ENCODE data around the gene ARHGAP15.

Gene ARHGAP15

GRCh38 chr2:143481733-143482132, 352.5 kb downstream of the ARHGAP15 start:
- DNase-seq (ENCODE audit: low read depth, low spot score): no peak

- no peak for DNase-seq (ENCODE audit: low read depth, low spot score)
Observed at GRCh38 chr2:143482316-143482715, 353.1 kb downstream of the ARHGAP15 start.

- no peak for DNase-seq (ENCODE audit: low read depth, low spot score)
Observed at GRCh38 chr2:143482771-143483170, 353.6 kb downstream of the ARHGAP15 start.

GRCh38 chr2:143486976-143487375, 357.8 kb downstream of the ARHGAP15 start:
- no peak for DNase-seq (ENCODE audit: low read depth, low spot score)

- DNase-seq (ENCODE audit: low read depth, low spot score): no peak
Observed at GRCh38 chr2:143489145-143489544, 359.9 kb downstream of the ARHGAP15 start.

- no peak for DNase-seq (ENCODE audit: low read depth, low spot score)
Observed at GRCh38 chr2:143491131-143491530, 361.9 kb downstream of the ARHGAP15 start.

GRCh38 chr2:143493339-143493738, 364.1 kb downstream of the ARHGAP15 start:
- DNase-seq (ENCODE audit: low read depth, low spot score): no peak

GRCh38 chr2:143497726-143498125, 368.5 kb downstream of the ARHGAP15 start:
- no peak for DNase-seq (ENCODE audit: low read depth, low spot score)

GRCh38 chr2:143498496-143498895, 369.3 kb downstream of the ARHGAP15 start:
- DNase-seq (ENCODE audit: low read depth, low spot score): no peak

GRCh38 chr2:143499061-143499460, 369.8 kb downstream of the ARHGAP15 start:
- no peak for DNase-seq (ENCODE audit: low read depth, low spot score)

- DNase-seq (ENCODE audit: low read depth, low spot score): no peak
Observed at GRCh38 chr2:143501106-143501676, 372.0 kb downstream of the ARHGAP15 start.

- no peak for DNase-seq (ENCODE audit: low read depth, low spot score)
Observed at GRCh38 chr2:143503280-143503679, 374.1 kb downstream of the ARHGAP15 start.

- DNase-seq (ENCODE audit: low read depth, low spot score): no peak
Observed at GRCh38 chr2:143504397-143504796, 375.2 kb downstream of the ARHGAP15 start.

GRCh38 chr2:143505542-143505941, 376.3 kb downstream of the ARHGAP15 start:
- DNase-seq (ENCODE audit: low read depth, low spot score): no peak

GRCh38 chr2:143513081-143513480, 383.9 kb downstream of the ARHGAP15 start:
- DNase-seq (ENCODE audit: low read depth, low spot score): peak; percentile 27

- no peak for DNase-seq (ENCODE audit: low read depth, low spot score)
Observed at GRCh38 chr2:143514413-143514812, 385.2 kb downstream of the ARHGAP15 start.

- no peak for DNase-seq (ENCODE audit: low read depth, low spot score)
Observed at GRCh38 chr2:143515318-143515717, 386.1 kb downstream of the ARHGAP15 start.

GRCh38 chr2:143519521-143519920, 390.3 kb downstream of the ARHGAP15 start:
- DNase-seq (ENCODE audit: low read depth, low spot score): no peak

- DNase-seq (ENCODE audit: low read depth, low spot score): no peak
Observed at GRCh38 chr2:143521396-143521795, 392.2 kb downstream of the ARHGAP15 start.

- no peak for DNase-seq (ENCODE audit: low read depth, low spot score)
Observed at GRCh38 chr2:143522699-143523098, 393.5 kb downstream of the ARHGAP15 start.

- DNase-seq (ENCODE audit: low read depth, low spot score): no peak
Observed at GRCh38 chr2:143524119-143524553, 394.9 kb downstream of the ARHGAP15 start.

GRCh38 chr2:143524559-143525401, 395.6 kb downstream of the ARHGAP15 start:
- DNase-seq (ENCODE audit: low read depth, low spot score): no peak

GRCh38 chr2:143525402-143525860, 396.2 kb downstream of the ARHGAP15 start:
- DNase-seq (ENCODE audit: low read depth, low spot score): no peak

All from brain pericyte (primary cell).